NCI-H2081 treated with DMSO at 0.1 percent for 48 hours (cell line): Measurements from ENCODE around the gene ZSCAN26.

ENCODE experiments used
- DNase-seq: peaks from one replicate; lab custom pipeline; 2025; lab: John Stamatoyannopoulos, UW

The ZSCAN26 gene

GRCh38 chr6:28322661-28323060 is 55.7 kb downstream of the ZSCAN26 start:
- DNase-seq, result no peak

DNA sequence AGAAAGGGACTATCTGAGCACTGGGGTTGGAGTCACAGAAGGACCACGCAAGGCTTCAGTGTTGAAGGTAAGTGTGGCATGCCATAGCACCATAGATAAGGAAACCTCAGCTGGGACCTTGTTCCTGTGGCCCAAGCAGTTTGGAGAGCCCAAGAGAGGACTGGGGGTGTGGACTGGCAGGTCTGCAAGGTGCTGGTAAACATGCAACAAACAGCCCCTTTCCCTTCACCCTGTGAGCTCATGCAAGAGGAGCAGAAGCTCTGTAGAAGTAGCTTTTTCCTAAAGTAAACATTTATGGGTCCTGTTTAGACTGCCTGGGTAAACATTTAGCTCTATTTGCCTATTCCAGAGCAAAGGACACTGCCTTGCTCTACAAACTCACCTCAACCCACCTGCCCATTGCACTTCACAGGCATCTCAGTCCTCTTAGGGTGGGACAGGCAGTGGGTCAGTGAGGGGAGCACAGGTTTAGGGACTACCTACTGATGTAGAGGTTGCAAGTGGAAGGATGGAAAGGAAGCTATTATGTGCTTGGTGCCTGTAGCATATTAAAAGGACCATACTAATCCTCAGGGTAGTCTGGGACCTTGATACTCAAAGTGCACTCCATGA is 57.0 kb downstream of the ZSCAN26 start:
- DNase-seq, result no peak

GRCh38 chr6:28326371-28326948 is 59.5 kb downstream of the ZSCAN26 start:
- DNase-seq, result no peak
